H1 (cell line): Measurements from ENCODE around the gene SAMM50. TPM values are rescaled to one million over a fixed set of nuclear protein-coding genes. Genes with fewer than 3 reads are reported as not detected.

Experiments used
- CTCF ChIA-PET: fragments of 300-600 bp; sonication (Branson Sonifier 250); formaldehyde crosslinking; loops from one replicate; lab custom pipeline; 2021; ENCODE audit not compliant: partially characterized antibody; lab: Charles Lee
- POLR2A ChIA-PET: fragments of 300-600 bp; sonication (Branson Sonifier 250); formaldehyde crosslinking; loops from one replicate; lab custom pipeline; 2021; ENCODE audit warnings: inconsistent platforms; ENCODE audit not compliant: partially characterized antibody; lab: Charles Lee
- DNase-seq, 2 experiments: peaks; one replicate each; pipeline versions ENCODE4 v3.0.0 to v3.0.0-alpha.2; 2010 to 2022; ENCODE audit warnings: low spot score in 2 of 2, low read depth in 1 of 2, mixed read lengths in 1 of 2
- FAIRE-seq: peaks from 2 replicates; lab custom pipeline; 2011; peaks lifted over from hg19 to GRCh38; lab: Jason Lieb, UNC
- H2AFZ ChIP-seq: 2 replicates; pipeline ENCODE4 v1.8.1; 2012; ENCODE audit warnings: low read length, inconsistent platforms
- H2AK5ac ChIP-seq: 2 replicates; pipeline ENCODE4 v1.6.1; 2013; ENCODE audit warnings: low read depth, low read length
- H2BK120ac ChIP-seq: replicated peaks from 2 replicates; pipeline ENCODE3; 2013; ENCODE audit warnings: low read depth, low read length, inconsistent platforms
- H2BK12ac ChIP-seq: 2 replicates; pipeline ENCODE4 v1.6.1; 2013; ENCODE audit warnings: low read depth, low read length
- H2BK15ac ChIP-seq: 2 replicates; pipeline ENCODE4 v1.6.1; 2013; ENCODE audit warnings: low read length
- H2BK20ac ChIP-seq: 2 replicates; pipeline ENCODE4 v1.6.1; 2013; ENCODE audit warnings: low read length
- H2BK5ac ChIP-seq: 2 replicates; pipeline ENCODE4 v1.6.1; 2013; ENCODE audit warnings: low read depth, low read length
- H3K14ac ChIP-seq: 2 replicates; pipeline ENCODE4 v1.6.1; 2013; ENCODE audit warnings: inconsistent platforms; ENCODE audit not compliant: insufficient read length
- H3K18ac ChIP-seq: 2 replicates; pipeline ENCODE4 v1.6.1; 2013; ENCODE audit warnings: low read length; ENCODE audit errors: extremely low read depth
- H3K23ac ChIP-seq: 2 replicates; pipeline ENCODE4 v1.6.1; 2013; ENCODE audit warnings: inconsistent platforms; ENCODE audit not compliant: insufficient read length
- H3K23me2 ChIP-seq: 2 replicates; pipeline ENCODE4 v1.6.1; 2013; ENCODE audit warnings: low read depth, low read length
- H3K27ac ChIP-seq: 2 replicates; pipeline ENCODE4 v1.6.1; 2011; ENCODE audit warnings: low read depth, low read length, inconsistent platforms
- H3K27me3 ChIP-seq, 4 experiments: replicated peaks in 1 of 4; 1 replicate in 1 of 4; 2 replicates in 3 of 4; pipeline versions ENCODE4 v1.6.1 to v1.8.1; 2011 to 2013; ENCODE audit warnings: low read length in 3 of 4, mild to moderate bottlenecking in 3 of 4, inconsistent platforms in 2 of 4, mixed read lengths in 2 of 4, moderate library complexity in 1 of 4; ENCODE audit not compliant: control insufficient read depth in 3 of 4, insufficient read depth in 3 of 4; ENCODE audit errors: extremely low read depth in 1 of 4
- H3K36me3 ChIP-seq, 4 experiments: 2 replicates each; pipeline versions ENCODE4 v1.6.1 to v1.8.1; 2011 to 2013; ENCODE audit warnings: mild to moderate bottlenecking in 4 of 4, low read length in 3 of 4, moderate library complexity in 2 of 4, control low read depth in 1 of 4, inconsistent platforms in 1 of 4; ENCODE audit not compliant: insufficient read depth in 4 of 4, control insufficient read depth in 2 of 4
- H3K4ac ChIP-seq: replicated peaks from 2 replicates; pipeline ENCODE3; 2013; ENCODE audit warnings: low read length, low read depth, mixed read lengths, inconsistent platforms; ENCODE audit not compliant: insufficient read length
- H3K4me1 ChIP-seq, 4 experiments: replicated peaks in 1 of 4; 1 replicate in 1 of 4; 2 replicates in 3 of 4; pipeline versions ENCODE4 v1.6.1 to v1.8.1; 2011 to 2013; ENCODE audit warnings: low read length in 3 of 4, inconsistent platforms in 2 of 4, mixed read lengths in 1 of 4; ENCODE audit not compliant: insufficient read depth in 4 of 4, control insufficient read depth in 3 of 4
- H3K4me2 ChIP-seq, 2 experiments: 2 replicates each; pipeline versions ENCODE4 v1.6.1 to v1.8.1; 2011 to 2013; ENCODE audit warnings: low read depth in 2 of 2, low read length in 2 of 2, control low read depth in 1 of 2, inconsistent platforms in 1 of 2, mild to moderate bottlenecking in 1 of 2; ENCODE audit not compliant: insufficient read depth in 1 of 2
- H3K4me3 ChIP-seq, 4 experiments: fragments of 200-600, 300-600 bp in 1 of 4; sonication (generic), shearing (Covaris generic), sonication (Bioruptor Twin) in 1 of 4; 2 replicates each; pipeline versions ENCODE4 v1.5.1 to v1.8.1; 2011 to 2016; ENCODE audit warnings: low read length in 4 of 4, low read depth in 3 of 4, control low read depth in 2 of 4, inconsistent platforms in 2 of 4, mild to moderate bottlenecking in 2 of 4, mixed read lengths in 1 of 4, moderate library complexity in 1 of 4; ENCODE audit not compliant: insufficient read depth in 2 of 4; ENCODE audit errors: extremely low read depth in 1 of 4
- H3K56ac ChIP-seq: replicated peaks from 2 replicates; pipeline ENCODE3; 2013; ENCODE audit warnings: low read depth, mild to moderate bottlenecking, mixed read lengths, low read length, inconsistent platforms; ENCODE audit not compliant: insufficient read length
- H3K79me1 ChIP-seq: 2 replicates; pipeline ENCODE4 v1.6.1; 2013; ENCODE audit warnings: low read depth, low read length, control low read depth
- H3K79me2 ChIP-seq, 2 experiments: 2 replicates each; pipeline versions ENCODE4 v1.6.1 to v1.8.1; 2012 to 2013; ENCODE audit warnings: low read length in 2 of 2, mild to moderate bottlenecking in 2 of 2, inconsistent platforms in 1 of 2; ENCODE audit not compliant: insufficient read depth in 2 of 2, control insufficient read depth in 1 of 2
- H3K9ac ChIP-seq, 4 experiments: replicated peaks in 1 of 4; 1 replicate in 1 of 4; 2 replicates in 3 of 4; pipeline versions ENCODE4 v1.6.1 to v1.8.1; 2011 to 2013; ENCODE audit warnings: low read depth in 3 of 4, low read length in 3 of 4, control low read depth in 2 of 4, mild to moderate bottlenecking in 2 of 4, moderate library complexity in 2 of 4, inconsistent platforms in 1 of 4; ENCODE audit errors: extremely low read depth in 1 of 4
- H3K9me3 ChIP-seq, 2 experiments: 2 replicates each; pipeline versions ENCODE4 v1.6.1 to v1.8.1; 2012 to 2013; ENCODE audit warnings: mild to moderate bottlenecking in 2 of 2, moderate library complexity in 2 of 2, control low read depth in 1 of 2, inconsistent platforms in 1 of 2, low read depth in 1 of 2, low read length in 1 of 2, mixed read lengths in 1 of 2; ENCODE audit not compliant: insufficient read depth in 2 of 2
- H4K20me1 ChIP-seq, 2 experiments: replicated peaks in 1 of 2; 2 replicates each; pipeline versions ENCODE3 to v1.8.1; 2011 to 2013; ENCODE audit warnings: inconsistent platforms in 2 of 2, low read length in 2 of 2, mild to moderate bottlenecking in 1 of 2; ENCODE audit not compliant: insufficient read depth in 2 of 2, control insufficient read depth in 1 of 2
- H4K5ac ChIP-seq: 2 replicates; pipeline ENCODE4 v1.6.1; 2013; ENCODE audit warnings: low read length, low read depth, mixed read lengths, inconsistent platforms; ENCODE audit not compliant: insufficient read length
- H4K8ac ChIP-seq: 2 replicates; pipeline ENCODE4 v1.8.0; 2013; ENCODE audit warnings: mild to moderate bottlenecking, moderate library complexity, low read length, inconsistent platforms; ENCODE audit not compliant: insufficient read depth; ENCODE audit errors: extremely low read depth
- H4K91ac ChIP-seq: replicated peaks from 2 replicates; pipeline ENCODE3; 2013; ENCODE audit warnings: low read length, mixed read lengths, inconsistent platforms; ENCODE audit not compliant: insufficient read length
- CTCF ChIP-seq, 3 experiments: IDR thresholded peaks; 1 replicate in 2 of 3; 2 replicates in 1 of 3; pipeline versions ENCODE4 v1.5.1 to v1.6.1; 2011; ENCODE audit warnings: low read length in 3 of 3, mild to moderate bottlenecking in 3 of 3, inconsistent platforms in 2 of 3, low read depth in 1 of 3, moderate library complexity in 1 of 3; ENCODE audit not compliant: insufficient read depth in 1 of 3; ENCODE audit errors: control extremely low read depth in 1 of 3
- FOSL1 ChIP-seq: IDR thresholded peaks from 2 replicates; pipeline ENCODE4 v1.6.1; 2011; ENCODE audit warnings: mild to moderate bottlenecking, low read depth, low read length, moderate library complexity; ENCODE audit not compliant: insufficient read depth
- HDAC6 ChIP-seq: IDR thresholded peaks from one replicate; pipeline ENCODE4 v1.7.1; 2012; ENCODE audit warnings: low read depth, mild to moderate bottlenecking, inconsistent platforms, low read length, moderate library complexity
- KDM4A ChIP-seq: IDR thresholded peaks from one replicate; pipeline ENCODE4 v1.7.1; 2012; ENCODE audit warnings: low read depth, mild to moderate bottlenecking, moderate library complexity, low read length, inconsistent platforms; ENCODE audit not compliant: severe bottlenecking
- PHF8 ChIP-seq: fragments of 200-600 bp; sonication (generic); conservative IDR thresholded peaks from 2 replicates; pipeline ENCODE4 v1.7.1; 2012; ENCODE audit warnings: low read depth, mild to moderate bottlenecking, inconsistent platforms, low read length, moderate library complexity
- SAP30 ChIP-seq: fragments of 300-600 bp; sonication (generic); IDR thresholded peaks from 2 replicates; pipeline ENCODE4 v1.7.1; 2012; ENCODE audit warnings: low read length, moderate library complexity, mild to moderate bottlenecking, inconsistent platforms; ENCODE audit not compliant: insufficient read depth, insufficient replicate concordance
- SP1 ChIP-seq: IDR thresholded peaks from 2 replicates; pipeline ENCODE4 v1.6.1; 2011; ENCODE audit warnings: low read depth, low read length
- SP2 ChIP-seq: IDR thresholded peaks from 2 replicates; pipeline ENCODE4 v1.6.1; 2012; ENCODE audit warnings: mild to moderate bottlenecking, low read length, inconsistent platforms
- WGBS, 2 experiments: shearing (Covaris generic) in 1 of 2; methylation state at CpG; one replicate each; pipeline versions ENCODE4 v1.1.6 to v1.1.7; 2013 to 2015; ENCODE audit warnings: low lambda C conversion rate in 2 of 2, mixed read lengths in 2 of 2, inconsistent platforms in 1 of 2, low coverage in 1 of 2, missing lambda C conversion rate in 1 of 2; ENCODE audit not compliant: insufficient replicate concordance in 2 of 2, insufficient coverage in 1 of 2, insufficient read length in 1 of 2; ENCODE audit errors: extremely low coverage in 1 of 2, missing lambda C conversion rate in 1 of 2; 5-methylcytosine and 5-hydroxymethylcytosine counted together
- polyA plus RNA-seq, 7 experiments: library from polyadenylated mRNA; depleted of rRNA in 3 of 7; stranded (reverse) in 5 of 7; unstranded in 2 of 7; fragments of >200 nt in 5 of 7; fragments of 200-250 nt in 2 of 7; gene quantifications; 1 replicate in 5 of 7; 2 replicates in 1 of 7; 4 replicates in 1 of 7; pipeline versions ENCODE4 v1.2.1 to v1.2.3, GENCODE V29; 2011 to 2013; ENCODE audit warnings: missing spikeins in 2 of 7, mixed read lengths in 2 of 7
- total RNA-seq: library from RNA; stranded (reverse); fragmentation: NEBNext Ultra II Directional; extraction: Animal tissue kit (Norgen Biotek cat#: 25700); gene quantifications from 2 replicates; pipeline ENCODE4 v1.2.1, GENCODE V29; 2021

The SAMM50 gene
- total and polyA plus RNA-seq, 2 of the 8 experiments (the other 6 are each of a cell fraction or from before 2014, with no cell fraction given) = 45.4 to 70.3 TPM

GRCh38 chr22:44026630-44027511 lies 71.6 kb downstream of the SAMM50 start:
- no peak overlapping the region for H2AFZ ChIP-seq
- no peak for FAIRE-seq
- no peak overlapping the region for H3K23ac ChIP-seq
- peak overlapping the region; percentile 76 for H4K8ac ChIP-seq
- WGBS, 2 experiments = 88% methylated on average over 25 of the region's 28 CpGs; no CpG with 5 or more reads in 1 of the 2 experiments
- no peaks in the 10 kb centered on the region for H3K36me3 ChIP-seq
- no peaks in the 10 kb centered on the region; the same call in 1 of the 2 replicates for H3K79me1 ChIP-seq
- no peak overlapping the region for H2BK5ac ChIP-seq
- H3K4me3 ChIP-seq = no peak overlapping the region
- H2BK120ac ChIP-seq = no peak overlapping the region
- H3K4me2 ChIP-seq = no peak overlapping the region
- POLR2A ChIA-PET = no interaction called here
- no peak overlapping the region for H2BK20ac ChIP-seq
- no peak overlapping the region for H3K14ac ChIP-seq
- peaks cover 0 to 14% (median 2%) of the 10 kb centered on the region in 4 experiments; a peak in 4 of 7 replicates for H3K4me1 ChIP-seq
- CTCF ChIA-PET = interaction anchor here (0.8 to 3.3 kb wide), 6 partner anchors 12 to 101 kb away, joined by 3 to 13 read pairs (median 4); no protein-coding TSS in a partner anchor
- no peak overlapping the region for H3K27ac ChIP-seq
- H3K27me3 ChIP-seq = peaks cover 0 to 8% (median 3%) of the 10 kb centered on the region in 4 experiments; a peak in 4 of 7 replicates
- no peak overlapping the region for H2BK15ac ChIP-seq
- no peak for DNase-seq
- no peaks in the 10 kb centered on the region for H3K9me3 ChIP-seq
- H3K9ac ChIP-seq = 0 out of 7 replicates have a peak overlapping the region, but pooled peaks of 1 of the 4 experiments have one; percentile 1
- no peak overlapping the region for H3K18ac ChIP-seq
- H2BK12ac ChIP-seq = 0 out of 2 replicates have a peak overlapping the region, but pooled peaks have one; percentile 17
- H3K23me2 ChIP-seq = peaks cover 3% of the 10 kb centered on the region; the same call in 1 of the 2 replicates
- no peaks in the 10 kb centered on the region for H4K20me1 ChIP-seq
- H3K56ac ChIP-seq = no peak overlapping the region
- no peaks in the 10 kb centered on the region for H3K79me2 ChIP-seq
- H3K4ac ChIP-seq = no peak overlapping the region
- H4K5ac ChIP-seq = no peak overlapping the region
- peak overlapping the region; percentile 93; the same call in 1 of the 2 replicates for H2AK5ac ChIP-seq
- peak overlapping the region; percentile 54 for H4K91ac ChIP-seq
- TF ChIP-seq SP1 (no peak), KDM4A (no peak), HDAC6 (no peak), SAP30 (no peak), SP2 (no peak), FOSL1 (no peak), PHF8 (no peak), CTCF (IDR thresholded peaks at IDR 0.05; ENCODE audit: control extremely low read depth in 1 of 3, insufficient read depth in 1 of 3, low read depth in 1 of 3, low read length in 3 of 3) (no peak)
